HCT116 (cell line): ENCODE data around the gene LYAR.

Source experiments
- ATF3 ChIP-seq: IDR thresholded peaks from 2 replicates; pipeline ENCODE4 v1.6.1; 2012
- CBX3 ChIP-seq: IDR thresholded peaks from 2 replicates; pipeline ENCODE4 v1.6.1; 2012; ENCODE audit warnings: low read depth
- CEBPB ChIP-seq: IDR thresholded peaks from 2 replicates; pipeline ENCODE4 v1.6.1; 2012; ENCODE audit warnings: low read depth
- CTCF ChIP-seq, 3 experiments: fragments of 200-600 bp in 1 of 3; sonication (generic) in 1 of 3; IDR thresholded peaks in 2 of 3; conservative IDR thresholded peaks in 1 of 3; 2 replicates each; pipeline ENCODE4 v1.5.1; 2012 to 2017; ENCODE audit warnings: low read depth in 2 of 3, low read length in 2 of 3, antibody characterized with exemption in 1 of 3, borderline replicate concordance in 1 of 3, control low read depth in 1 of 3, mild to moderate bottlenecking in 1 of 3, mixed read lengths in 1 of 3, mixed run types in 1 of 3, moderate library complexity in 1 of 3; ENCODE audit not compliant: insufficient read depth in 1 of 3
- EGR1 ChIP-seq: IDR thresholded peaks from 2 replicates; pipeline ENCODE4 v1.6.1; 2012; ENCODE audit warnings: low read depth
- MAX ChIP-seq: IDR thresholded peaks from 2 replicates; pipeline ENCODE4 v1.6.1; 2012
- POLR2A ChIP-seq: IDR thresholded peaks from 2 replicates; pipeline ENCODE4 v1.7.0; 2011; ENCODE audit warnings: borderline replicate concordance; ENCODE audit not compliant: insufficient read depth, insufficient read length; ENCODE audit errors: extremely low read depth
- POLR2AphosphoS5 ChIP-seq: IDR thresholded peaks from 2 replicates; pipeline ENCODE4 v1.6.1; 2011; ENCODE audit warnings: mild to moderate bottlenecking, low read depth, low read length, moderate library complexity
- RAD21 ChIP-seq: IDR thresholded peaks from 2 replicates; pipeline ENCODE4 v1.6.1; 2012; ENCODE audit warnings: low read depth, mild to moderate bottlenecking
- ZFX ChIP-seq: fragments of 450-650 bp; IDR thresholded peaks from 2 replicates; pipeline ENCODE4 v1.6.1; 2017

GRCh38 chr4:4268776-4269175 lies 21.2 kb downstream of the LYAR start:
- TF ChIP-seq CTCF (IDR thresholded peaks at IDR 0.05 in 2 of 3, conservative IDR thresholded peaks at IDR 0.05 in 1 of 3; ENCODE audit: borderline replicate concordance in 1 of 3, insufficient read depth in 1 of 3, low read depth in 2 of 3, low read length in 2 of 3) = no peak
- TF ChIP-seq EGR1 = no peak
- TF ChIP-seq ATF3 = no peak
- TF ChIP-seq CBX3 = no peak
- TF ChIP-seq MAX = no peak
- no peak for TF ChIP-seq ZFX
- TF ChIP-seq CEBPB = no peak
- no peak for TF ChIP-seq POLR2A
- no peak for TF ChIP-seq POLR2AphosphoS5
- TF ChIP-seq RAD21 = no peak
